Left ventricle myocardium inferior (tissue), 1 donor: ENCODE data around the gene NECTIN1. TPM values are rescaled to one million over a fixed set of nuclear protein-coding genes. Genes with fewer than 3 reads are reported as not detected.

Experiments
- DNase-seq: peaks from one replicate; pipeline ENCODE4 v3.0.0-alpha.2; 2020
- H3K27ac ChIP-seq: fragments of 200-600 bp; replicated peaks from 2 replicates; pipeline ENCODE4 v1.8.0; 2021
- H3K27me3 ChIP-seq: fragments of 200-600 bp; 2 replicates; pipeline ENCODE4 v1.8.0; 2021; ENCODE audit warnings: low read depth
- H3K36me3 ChIP-seq: fragments of 200-600 bp; 2 replicates; pipeline ENCODE4 v1.8.0; 2021
- H3K4me1 ChIP-seq: fragments of 200-600 bp; 2 replicates; pipeline ENCODE4 v1.8.0; 2021
- H3K4me3 ChIP-seq: fragments of 200-600 bp; 2 replicates; pipeline ENCODE4 v1.8.0; 2021; ENCODE audit warnings: mild to moderate bottlenecking, moderate library complexity
- H3K9me3 ChIP-seq: fragments of 200-600 bp; replicated peaks from 2 replicates; pipeline ENCODE4 v1.8.0; 2021
- CTCF ChIP-seq: fragments of 200-600 bp; IDR thresholded peaks from 2 replicates; pipeline ENCODE4 v1.8.0; 2021; ENCODE audit warnings: antibody characterized with exemption, mild to moderate bottlenecking, borderline replicate concordance
- intact Hi-C: fragments of 100-400 bp; cut with micrococcal nuclease; formaldehyde crosslinking; loops from one replicate; pipeline ENCODE4 v1.11.0; 2022
- total RNA-seq: library from RNA; stranded (reverse); fragmentation: NEBNext Ultra II Directional; extraction: Animal tissue kit (Norgen Biotek cat#: 25700); gene quantifications from one replicate; pipeline ENCODE4 v1.2.1, GENCODE V29; 2021
- donor health status: DM: no; HTN: yes; CAD: no; lungs with severe emphysema.

NECTIN1 gene
- total RNA-seq, 1 donor from 2014 or later: 22.9 TPM

GRCh38 chr11:119625206-119625978 is 103.6 kb downstream of the NECTIN1 start:
- intact Hi-C loops: no loop called here
- Histone ChIP-seq H3K4me1 (peaks cover 5% of the 10 kb centered on the region), H3K9me3 (no peaks in the 10 kb centered on the region), H3K27ac (peak overlapping the region; percentile 65), H3K27me3 (peaks cover 96% of the 10 kb centered on the region), H3K36me3 (no peaks in the 10 kb centered on the region), H3K4me3 (no peak overlapping the region)
- no peak for TF ChIP-seq CTCF
- no peak for DNase-seq

GRCh38 chr11:119624629-119625028 is 104.4 kb downstream of the NECTIN1 start:
- no peaks in the 10 kb centered on the region for H3K36me3 ChIP-seq

GRCh38 chr11:119624102-119624615 is 104.8 kb downstream of the NECTIN1 start:
- H3K9me3 ChIP-seq: no peaks in the 10 kb centered on the region
- no peaks in the 10 kb centered on the region for H3K36me3 ChIP-seq
- peaks cover 97% of the 10 kb centered on the region for H3K27me3 ChIP-seq
- intact Hi-C loops: no loop called here
- DNase-seq: no peak
- H3K27ac ChIP-seq: no peak overlapping the region
- TF ChIP-seq CTCF: peak; percentile 66
- H3K4me1 ChIP-seq: peaks cover 5% of the 10 kb centered on the region
- H3K4me3 ChIP-seq: no peak overlapping the region

More at GRCh38 chr11:119624629-119625028, 104.4 kb downstream of the NECTIN1 start:
- DNase-seq: no peak
- no peak for TF ChIP-seq CTCF
- peaks cover 5% of the 10 kb centered on the region for H3K4me1 ChIP-seq
- H3K27ac ChIP-seq: peak overlapping the region; percentile 65
- H3K4me3 ChIP-seq: no peak overlapping the region
- H3K27me3 ChIP-seq: peaks cover 96% of the 10 kb centered on the region
- no peaks in the 10 kb centered on the region for H3K9me3 ChIP-seq
- intact Hi-C loops: no loop called here

- no peak overlapping the region for H3K4me3 ChIP-seq
- peaks cover 5% of the 10 kb centered on the region for H3K4me1 ChIP-seq
- H3K27ac ChIP-seq: no peak overlapping the region
- H3K27me3 ChIP-seq: peaks cover 97% of the 10 kb centered on the region
- intact Hi-C loops: no loop called here
- no peak for TF ChIP-seq CTCF
- no peaks in the 10 kb centered on the region for H3K9me3 ChIP-seq
- no peak for DNase-seq
- no peaks in the 10 kb centered on the region for H3K36me3 ChIP-seq
Measured at GRCh38 chr11:119623682-119624081, 105.3 kb downstream of the NECTIN1 start.

GRCh38 chr11:119622454-119623143 is 106.4 kb downstream of the NECTIN1 start:
- peaks cover 97% of the 10 kb centered on the region for H3K27me3 ChIP-seq
- DNase-seq: no peak
- no peaks in the 10 kb centered on the region for H3K9me3 ChIP-seq
- H3K4me3 ChIP-seq: no peak overlapping the region
- no peaks in the 10 kb centered on the region for H3K36me3 ChIP-seq
- H3K4me1 ChIP-seq: peaks cover 5% of the 10 kb centered on the region
- TF ChIP-seq CTCF: no peak
- H3K27ac ChIP-seq: no peak overlapping the region
- intact Hi-C loops: no loop called here
